Type B pancreatic cell (in vitro differentiated cells): ENCODE data around the gene NOS1AP. TPM values are rescaled to one million over a fixed set of nuclear protein-coding genes. Genes with fewer than 3 reads are reported as not detected.
"Not testable (repeated sequence)": the region's sequence is repeated elsewhere in the genome, so short reads cannot be mapped to it uniquely, and the experiment has no call there.

Experiments
- DNase-seq: peaks from one replicate; pipeline ENCODE4 v3.0.0; 2021; ENCODE audit warnings: mixed read lengths; ENCODE audit not compliant: unreplicated experiment; ENCODE audit errors: extremely low spot score
- H3K27ac Mint-ChIP-seq: 2 replicates; pipeline ENCODE4 v1.8.0; 2021; ENCODE audit warnings: mild to moderate bottlenecking, mixed read lengths
- H3K27me3 Mint-ChIP-seq: 2 replicates; pipeline ENCODE4 v1.8.0; 2021; ENCODE audit warnings: mixed read lengths
- H3K36me3 Mint-ChIP-seq: 2 replicates; pipeline ENCODE4 v1.8.0; 2021; ENCODE audit warnings: mixed read lengths
- H3K4me1 Mint-ChIP-seq: one replicate; pipeline ENCODE4 v1.8.0; 2021; ENCODE audit warnings: mixed read lengths; ENCODE audit not compliant: unreplicated experiment
- H3K4me3 Mint-ChIP-seq: 2 replicates; pipeline ENCODE4 v1.8.0; 2021; ENCODE audit warnings: mild to moderate bottlenecking, mixed read lengths
- H3K9me3 Mint-ChIP-seq: 2 replicates; pipeline ENCODE4 v1.8.0; 2021; ENCODE audit warnings: mixed read lengths
- CTCF ChIP-seq: fragments of 200-600 bp; sonication (generic); conservative IDR thresholded peaks from 2 replicates; pipeline ENCODE4 v1.5.0; 2021; ENCODE audit warnings: antibody characterized with exemption, mild to moderate bottlenecking
- total RNA-seq: library from RNA; stranded (reverse); gene quantifications from 2 replicates; pipeline ENCODE4 v1.2.1, GENCODE V29; 2021; ENCODE audit warnings: low replicate concordance

Gene NOS1AP
- total RNA-seq, 1 donor from 2014 or later: 10.4 TPM

- TF ChIP-seq CTCF: no peak
- H3K4me1 Mint-ChIP-seq: peaks cover 9% of the 10 kb centered on the region
- H3K27ac Mint-ChIP-seq: no peak overlapping the region
- no peaks in the 10 kb centered on the region for H3K27me3 Mint-ChIP-seq
- H3K4me3 Mint-ChIP-seq: no peak overlapping the region
- H3K9me3 Mint-ChIP-seq: peaks cover 5% of the 10 kb centered on the region
- peaks cover 11% of the 10 kb centered on the region for H3K36me3 Mint-ChIP-seq
- DNase-seq: no peak
Measured at GRCh38 chr1:162081316-162081715, 11.8 kb downstream of the NOS1AP start.

GRCh38 chr1:162082080-162082479, 12.6 kb downstream of the NOS1AP start:
- not testable (repeated sequence) for H3K4me1 Mint-ChIP-seq, H3K4me3 Mint-ChIP-seq, H3K27ac Mint-ChIP-seq, H3K9me3 Mint-ChIP-seq, H3K27me3 Mint-ChIP-seq, DNase-seq
- H3K36me3 Mint-ChIP-seq: peaks cover 11% of the 10 kb centered on the region

- DNase-seq: no peak
- Mint-ChIP-seq H3K27ac (no peak overlapping the region), H3K4me1 (peaks cover 7% of the 10 kb centered on the region), H3K9me3 (no peaks in the 10 kb centered on the region), H3K4me3 (no peak overlapping the region), H3K36me3 (peaks cover 3% of the 10 kb centered on the region), H3K27me3 (no peaks in the 10 kb centered on the region)
- no peak for TF ChIP-seq CTCF
Measured at GRCh38 chr1:162083273-162083672, 13.8 kb downstream of the NOS1AP start.

GRCh38 chr1:162085991-162086390, 16.5 kb downstream of the NOS1AP start:
- Mint-ChIP-seq H3K4me1 (peaks cover 13% of the 10 kb centered on the region), H3K9me3 (peaks cover 6% of the 10 kb centered on the region), H3K27me3 (no peaks in the 10 kb centered on the region), H3K4me3 (no peak overlapping the region), H3K27ac (no peak overlapping the region), H3K36me3 (peaks cover 4% of the 10 kb centered on the region)
- DNase-seq: no peak
- TF ChIP-seq CTCF: no peak

- Mint-ChIP-seq H3K36me3 (peaks cover 4% of the 10 kb centered on the region), H3K27me3 (no peaks in the 10 kb centered on the region), H3K4me3 (no peak overlapping the region)
Measured at GRCh38 chr1:162087111-162087510, 17.6 kb downstream of the NOS1AP start.

GRCh38 chr1:162087574-162087973, 18.1 kb downstream of the NOS1AP start:
- Mint-ChIP-seq H3K36me3 (peaks cover 4% of the 10 kb centered on the region), H3K27ac (no peak overlapping the region), H3K9me3 (peaks cover 8% of the 10 kb centered on the region), H3K27me3 (no peaks in the 10 kb centered on the region), H3K4me3 (no peak overlapping the region), H3K4me1 (peaks cover 27% of the 10 kb centered on the region)
- DNase-seq: no peak
- TF ChIP-seq CTCF: no peak

More at GRCh38 chr1:162087111-162087510, 17.6 kb downstream of the NOS1AP start:
- Mint-ChIP-seq H3K4me1 (peaks cover 24% of the 10 kb centered on the region), H3K27ac (no peak overlapping the region), H3K9me3 (peaks cover 8% of the 10 kb centered on the region)
- no peak for TF ChIP-seq CTCF
- no peak for DNase-seq
